DMS 273 (cell line): ENCODE results near the gene SPATA18.
A peak's percentile ranks its signal among the peaks of the same experiment; 100 is the strongest.
"Not testable (repeated sequence)": the region's sequence is repeated elsewhere in the genome, so short reads cannot be mapped to it uniquely, and the experiment has no call there.

Experiments used
- DNase-seq: peaks from one replicate; lab custom pipeline; 2025; ENCODE audit not compliant: unreplicated experiment; lab: John Stamatoyannopoulos, UW

SPATA18 gene

GRCh38 chr4:52051615-52052474 is 741 bp downstream of the SPATA18 start:
- DNase-seq: peak; percentile 92

GRCh38 chr4:52052475-52052780 is 1.3 kb downstream of the SPATA18 start:
- no peak for DNase-seq

- DNase-seq: no peak
Measured at GRCh38 chr4:52054254-52054653, 3.1 kb downstream of the SPATA18 start.

- no peak for DNase-seq
Measured at GRCh38 chr4:52057196-52057595, 6.1 kb downstream of the SPATA18 start.

GRCh38 chr4:52058275-52058674 is 7.2 kb downstream of the SPATA18 start:
- DNase-seq: no peak

- DNase-seq: no peak
Measured at GRCh38 chr4:52059372-52059771, 8.3 kb downstream of the SPATA18 start.

GRCh38 chr4:52069571-52069970 is 18.5 kb downstream of the SPATA18 start:
- no peak for DNase-seq

GRCh38 chr4:52071791-52072546 is 20.9 kb downstream of the SPATA18 start:
- DNase-seq: no peak

- no peak for DNase-seq
Measured at GRCh38 chr4:52076731-52077130, 25.6 kb downstream of the SPATA18 start.

- DNase-seq: no peak
Measured at GRCh38 chr4:52079659-52080058, 28.6 kb downstream of the SPATA18 start.

GRCh38 chr4:52081216-52081615 is 30.1 kb downstream of the SPATA18 start:
- no peak for DNase-seq

GRCh38 chr4:52086425-52086824 is 35.3 kb downstream of the SPATA18 start:
- not testable (repeated sequence) for DNase-seq

- DNase-seq: no peak
Measured at GRCh38 chr4:52091801-52092200, 40.7 kb downstream of the SPATA18 start.

- no peak for DNase-seq
Measured at GRCh38 chr4:52093466-52093865, 42.4 kb downstream of the SPATA18 start.

GRCh38 chr4:52094376-52095145 is 43.5 kb downstream of the SPATA18 start:
- DNase-seq: peak; percentile 37

GRCh38 chr4:52095374-52095773 is 44.3 kb downstream of the SPATA18 start:
- no peak for DNase-seq

GRCh38 chr4:52096048-52096447 is 44.9 kb downstream of the SPATA18 start:
- DNase-seq: no peak

- DNase-seq: peak; percentile 21
Measured at GRCh38 chr4:52098618-52099017, 47.5 kb downstream of the SPATA18 start.

GRCh38 chr4:52099860-52100461 is 48.9 kb downstream of the SPATA18 start:
- no peak for DNase-seq

- DNase-seq: no peak
Measured at GRCh38 chr4:52102587-52102986, 51.5 kb downstream of the SPATA18 start.

GRCh38 chr4:52103319-52103718 is 52.2 kb downstream of the SPATA18 start:
- DNase-seq: peak; percentile 66
